ENCODE data around the gene TMC2.
"Not testable (repeated sequence)": the region's sequence is repeated elsewhere in the genome, so short reads cannot be mapped to it uniquely, and the experiment has no call there.

The TMC2 gene

DNA sequence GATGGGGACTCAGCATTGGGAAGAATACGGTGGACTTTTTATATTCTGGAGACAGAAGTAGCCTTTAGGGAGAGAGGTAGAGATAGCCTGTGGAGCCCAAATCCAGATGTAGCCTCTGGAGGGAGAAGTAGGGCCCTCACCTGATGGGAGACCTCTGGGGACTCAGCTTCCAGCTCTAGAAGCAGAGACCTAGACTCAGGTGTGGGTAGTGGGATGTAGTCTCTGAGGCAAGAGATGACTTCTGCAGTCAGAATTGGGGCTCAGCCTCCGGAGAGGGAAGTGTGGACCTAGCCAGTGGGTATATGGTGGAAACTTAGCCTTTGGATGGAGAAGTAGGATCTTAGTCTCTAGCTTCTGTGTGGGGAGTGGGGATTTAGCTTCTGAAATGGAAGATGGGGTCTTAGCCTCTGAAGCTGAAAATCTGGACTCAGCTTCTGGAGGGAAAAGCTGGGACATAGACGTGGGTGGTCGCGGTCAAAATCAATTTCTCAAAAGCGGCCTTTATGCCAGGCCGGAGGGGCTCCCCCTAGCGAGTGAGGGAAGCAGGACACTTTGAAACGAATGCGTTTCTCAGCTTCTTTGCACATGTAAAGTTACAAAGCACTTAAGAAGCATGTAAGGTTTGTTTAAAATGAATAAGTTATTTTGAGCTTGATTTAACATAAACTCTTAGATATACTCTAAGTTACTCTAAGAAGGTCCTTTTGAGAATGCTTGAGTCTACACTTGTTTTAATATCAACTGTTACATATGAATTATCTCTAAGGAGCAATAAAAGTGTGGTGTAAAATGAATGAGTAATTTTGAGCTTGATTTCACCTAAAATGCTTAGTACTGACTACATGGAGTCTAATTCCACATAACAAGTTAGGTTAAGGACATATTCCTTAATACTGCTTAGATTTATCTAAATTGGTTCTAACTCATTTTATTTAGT is 14.7 kb upstream of the TMC2 start:
- H3K27me3 ChIP-seq (ENCODE audit: insufficient read depth, poor library complexity, severe bottlenecking), result peaks cover 4% of the 10 kb centered on the region

DNA sequence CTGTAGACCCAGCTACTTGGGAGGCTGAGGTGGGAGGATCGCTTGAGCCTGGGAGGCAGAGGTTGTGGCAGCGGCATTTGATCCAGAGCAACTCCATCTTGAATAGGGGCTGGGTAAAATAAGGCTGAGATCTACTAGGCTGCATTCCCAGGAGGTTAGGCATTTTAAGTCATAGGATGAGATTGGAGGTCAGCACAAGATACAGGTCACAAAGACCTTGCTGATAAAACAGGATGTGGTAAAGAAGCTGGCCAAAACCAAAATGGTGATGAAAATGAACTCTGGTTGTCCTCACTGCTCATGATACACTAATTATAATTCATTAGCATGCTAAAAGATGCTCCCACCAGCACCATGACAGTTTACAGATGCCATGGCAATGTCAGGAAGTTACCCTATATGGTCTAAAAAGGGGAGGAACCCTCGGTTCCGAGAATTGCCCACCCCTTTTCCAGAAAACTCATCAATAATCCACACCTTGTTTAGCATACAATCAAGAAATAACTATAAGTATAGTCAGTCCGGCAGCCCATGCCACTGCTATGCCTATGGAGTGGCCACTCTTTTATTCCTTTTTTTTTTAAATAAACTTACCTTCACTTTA is 13.4 kb upstream of the TMC2 start:
- H3K4me3 ChIP-seq (replicated peaks; ENCODE audit: insufficient read depth, low read length); DNase-seq (ENCODE audit: low read depth in 1 of 2, low spot score in 1 of 2); H3K27me3 ChIP-seq (ENCODE audit: insufficient read depth, poor library complexity, severe bottlenecking); H3K27ac ChIP-seq (replicated peaks): not testable (repeated sequence)

More for the DNA sequence above, 14.7 kb upstream of the TMC2 start:
- peak in 1 of 2 experiments; percentile 40 for DNase-seq (ENCODE audit: low read depth in 1 of 2, low spot score in 1 of 2)
- no peak overlapping the region for H3K4me3 ChIP-seq (replicated peaks; ENCODE audit: insufficient read depth, low read length)
- TF ChIP-seq, protein P1, sequence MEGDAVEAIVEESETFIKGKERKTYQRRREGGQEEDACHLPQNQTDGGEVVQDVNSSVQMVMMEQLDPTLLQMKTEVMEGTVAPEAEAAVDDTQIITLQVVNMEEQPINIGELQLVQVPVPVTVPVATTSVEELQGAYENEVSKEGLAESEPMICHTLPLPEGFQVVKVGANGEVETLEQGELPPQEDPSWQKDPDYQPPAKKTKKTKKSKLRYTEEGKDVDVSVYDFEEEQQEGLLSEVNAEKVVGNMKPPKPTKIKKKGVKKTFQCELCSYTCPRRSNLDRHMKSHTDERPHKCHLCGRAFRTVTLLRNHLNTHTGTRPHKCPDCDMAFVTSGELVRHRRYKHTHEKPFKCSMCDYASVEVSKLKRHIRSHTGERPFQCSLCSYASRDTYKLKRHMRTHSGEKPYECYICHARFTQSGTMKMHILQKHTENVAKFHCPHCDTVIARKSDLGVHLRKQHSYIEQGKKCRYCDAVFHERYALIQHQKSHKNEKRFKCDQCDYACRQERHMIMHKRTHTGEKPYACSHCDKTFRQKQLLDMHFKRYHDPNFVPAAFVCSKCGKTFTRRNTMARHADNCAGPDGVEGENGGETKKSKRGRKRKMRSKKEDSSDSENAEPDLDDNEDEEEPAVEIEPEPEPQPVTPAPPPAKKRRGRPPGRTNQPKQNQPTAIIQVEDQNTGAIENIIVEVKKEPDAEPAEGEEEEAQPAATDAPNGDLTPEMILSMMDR (IDR thresholded peaks at IDR 0.05; ENCODE audit: insufficient read depth, low read length), result peak; percentile 94
- no peak for TF ChIP-seq POLR2AphosphoS5 (IDR thresholded peaks at IDR 0.05; ENCODE audit: low read depth)
- no peak overlapping the region for H3K27ac ChIP-seq (replicated peaks)

- TF ChIP-seq, protein P1 (IDR thresholded peaks at IDR 0.05; ENCODE audit: insufficient read depth, low read length), result peak; percentile 60
- TF ChIP-seq, protein P2, sequence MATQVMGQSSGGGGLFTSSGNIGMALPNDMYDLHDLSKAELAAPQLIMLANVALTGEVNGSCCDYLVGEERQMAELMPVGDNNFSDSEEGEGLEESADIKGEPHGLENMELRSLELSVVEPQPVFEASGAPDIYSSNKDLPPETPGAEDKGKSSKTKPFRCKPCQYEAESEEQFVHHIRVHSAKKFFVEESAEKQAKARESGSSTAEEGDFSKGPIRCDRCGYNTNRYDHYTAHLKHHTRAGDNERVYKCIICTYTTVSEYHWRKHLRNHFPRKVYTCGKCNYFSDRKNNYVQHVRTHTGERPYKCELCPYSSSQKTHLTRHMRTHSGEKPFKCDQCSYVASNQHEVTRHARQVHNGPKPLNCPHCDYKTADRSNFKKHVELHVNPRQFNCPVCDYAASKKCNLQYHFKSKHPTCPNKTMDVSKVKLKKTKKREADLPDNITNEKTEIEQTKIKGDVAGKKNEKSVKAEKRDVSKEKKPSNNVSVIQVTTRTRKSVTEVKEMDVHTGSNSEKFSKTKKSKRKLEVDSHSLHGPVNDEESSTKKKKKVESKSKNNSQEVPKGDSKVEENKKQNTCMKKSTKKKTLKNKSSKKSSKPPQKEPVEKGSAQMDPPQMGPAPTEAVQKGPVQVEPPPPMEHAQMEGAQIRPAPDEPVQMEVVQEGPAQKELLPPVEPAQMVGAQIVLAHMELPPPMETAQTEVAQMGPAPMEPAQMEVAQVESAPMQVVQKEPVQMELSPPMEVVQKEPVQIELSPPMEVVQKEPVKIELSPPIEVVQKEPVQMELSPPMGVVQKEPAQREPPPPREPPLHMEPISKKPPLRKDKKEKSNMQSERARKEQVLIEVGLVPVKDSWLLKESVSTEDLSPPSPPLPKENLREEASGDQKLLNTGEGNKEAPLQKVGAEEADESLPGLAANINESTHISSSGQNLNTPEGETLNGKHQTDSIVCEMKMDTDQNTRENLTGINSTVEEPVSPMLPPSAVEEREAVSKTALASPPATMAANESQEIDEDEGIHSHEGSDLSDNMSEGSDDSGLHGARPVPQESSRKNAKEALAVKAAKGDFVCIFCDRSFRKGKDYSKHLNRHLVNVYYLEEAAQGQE (IDR thresholded peaks at IDR 0.05; ENCODE audit: insufficient replicate concordance, low read depth), result no peak
- TF ChIP-seq SPI1 (IDR thresholded peaks at IDR 0.05; ENCODE audit: borderline replicate concordance, low read depth), result peak; percentile 54
- H3K27ac ChIP-seq (replicated peaks), result peak overlapping the region; percentile 44
- peak; percentile 42 to 83 for DNase-seq (ENCODE audit: low read depth in 1 of 2, low spot score in 1 of 2)
- H3K4me3 ChIP-seq (replicated peaks; ENCODE audit: insufficient read depth, low read length), result peak overlapping the region; percentile 63
- H3K27me3 ChIP-seq (ENCODE audit: insufficient read depth, poor library complexity, severe bottlenecking), result peaks cover 8% of the 10 kb centered on the region
Observed at GRCh38 chr20:2523919-2524708, 12.3 kb upstream of the TMC2 start.

GRCh38 chr20:2524709-2525506 is 11.5 kb upstream of the TMC2 start:
- peaks cover 8% of the 10 kb centered on the region for H3K27me3 ChIP-seq (ENCODE audit: insufficient read depth, poor library complexity, severe bottlenecking)
- peak in 1 of 2 experiments; percentile 15 for DNase-seq (ENCODE audit: low read depth in 1 of 2, low spot score in 1 of 2)
- H3K27ac ChIP-seq (replicated peaks), result peak overlapping the region; percentile 44
- TF ChIP-seq SPI1 (IDR thresholded peaks at IDR 0.05; ENCODE audit: borderline replicate concordance, low read depth) (no peak), POLR2AphosphoS5 (IDR thresholded peaks at IDR 0.05; ENCODE audit: low read depth) (no peak), GABPA (IDR thresholded peaks at IDR 0.05; ENCODE audit: low read depth) (no peak)
- TF ChIP-seq, protein P2 (IDR thresholded peaks at IDR 0.05; ENCODE audit: insufficient replicate concordance, low read depth), result no peak
- TF ChIP-seq, protein P1 (IDR thresholded peaks at IDR 0.05; ENCODE audit: insufficient read depth, low read length), result no peak
- H3K4me3 ChIP-seq (replicated peaks; ENCODE audit: insufficient read depth, low read length), result peak overlapping the region; percentile 63

- not testable (repeated sequence) for H3K27me3 ChIP-seq (ENCODE audit: insufficient read depth, poor library complexity, severe bottlenecking); H3K4me3 ChIP-seq (replicated peaks; ENCODE audit: insufficient read depth, low read length); H3K27ac ChIP-seq (replicated peaks); DNase-seq (ENCODE audit: low read depth in 1 of 2, low spot score in 1 of 2)
Observed at GRCh38 chr20:2526218-2526583, 10.2 kb upstream of the TMC2 start.

Data from HL-60 (cell line).